ENCODE data around the gene CCNE1. TPM values are rescaled to one million over a fixed set of nuclear protein-coding genes. Genes with fewer than 3 reads are reported as not detected.

CCNE1 gene
- total and polyA plus RNA-seq, 7 donors: 0.97 to 6.7 (median 2.0) TPM

GRCh38 chr19:29842471-29843179 is 30.8 kb downstream of the CCNE1 start:
- whole genome bisulfite sequencing, 3 donors: 74 to 82% (median 79%) methylated on average over 11 of the region's 11 CpGs
- intact Hi-C loops (cut with DNase I): loop anchor here in 1 of 2 donors (2.0 kb wide), 1 partner anchor 30 kb away; no protein-coding TSS in a partner anchor
- Histone ChIP-seq H3K27ac (no peak overlapping the region), H3K9me3 (no peaks in the 10 kb centered on the region), H3K4me3 (peak overlapping the region; percentile 84), H3K27me3 (ENCODE audit: insufficient read depth in 3 of 3, low read length in 2 of 3) (peaks cover 0 to 15% (median 0%) of the 10 kb centered on the region in 3 donors), H3K4me1 (peaks cover 12% of the 10 kb centered on the region), H3K36me3 (ENCODE audit: insufficient read depth in 1 of 2, low read depth in 1 of 2) (no peaks in the 10 kb centered on the region)
- TF ChIP-seq CTCF (IDR thresholded peaks at IDR 0.05): no peak
- peak in 1 of 2 donors; percentile 39 for DNase-seq
- no peak for ATAC-seq

- TF ChIP-seq CTCF (IDR thresholded peaks at IDR 0.05): no peak
- no peak for ATAC-seq
- Histone ChIP-seq H3K36me3 (ENCODE audit: insufficient read depth in 1 of 2, low read depth in 1 of 2) (no peaks in the 10 kb centered on the region), H3K9me3 (no peaks in the 10 kb centered on the region), H3K27me3 (ENCODE audit: insufficient read depth in 3 of 3, low read length in 2 of 3) (peaks cover 0 to 15% (median 0%) of the 10 kb centered on the region in 3 donors), H3K27ac (no peak overlapping the region), H3K4me3 (peak overlapping the region; percentile 84), H3K4me1 (peaks cover 12% of the 10 kb centered on the region)
- WGBS, 3 donors: 30 to 36% (median 30%) methylated on average over 25 to 48 of the region's 48 CpGs
- intact Hi-C loops (cut with DNase I): loop anchor here in 1 of 2 donors (2.0 kb wide), 1 partner anchor 31 kb away; no protein-coding TSS in a partner anchor
- peak; percentile 27 to 51 for DNase-seq
Measured at GRCh38 chr19:29843180-29844051, 31.6 kb downstream of the CCNE1 start.

GRCh38 chr19:29844891-29845573 is 33.2 kb downstream of the CCNE1 start:
- 0% methylated on average over 33 to 49 of the region's 49 CpGs for WGBS, 3 donors
- no peak for TF ChIP-seq CTCF (IDR thresholded peaks at IDR 0.05)

GRCh38 chr19:29845574-29846176 is 33.9 kb downstream of the CCNE1 start:
- intact Hi-C loops (cut with DNase I): loop anchor here in 1 of 2 donors (5.0 kb wide), 1 partner anchor 33 kb away; the partner anchor contains the start of gene CCNE1
- 1 to 2% (median 2%) methylated on average over 22 of the region's 22 CpGs for WGBS, 3 donors
- peaks cover 0 to 4% (median 0%) of the 10 kb centered on the region in 3 donors for H3K27me3 ChIP-seq (ENCODE audit: insufficient read depth in 3 of 3, low read length in 2 of 3)
- ATAC-seq (no peak), DNase-seq (peak in 1 of 2 donors; percentile 45)
- H3K4me3 ChIP-seq: peak overlapping the region; percentile 84
- no peak for TF ChIP-seq CTCF (IDR thresholded peaks at IDR 0.05)
- H3K27ac ChIP-seq: peak overlapping the region; percentile 82
- peaks cover 12% of the 10 kb centered on the region for H3K4me1 ChIP-seq
- no peaks in the 10 kb centered on the region for H3K36me3 ChIP-seq (ENCODE audit: insufficient read depth in 1 of 2, low read depth in 1 of 2)
- no peaks in the 10 kb centered on the region for H3K9me3 ChIP-seq

More at GRCh38 chr19:29844891-29845573, 33.2 kb downstream of the CCNE1 start:
- H3K27me3 ChIP-seq (ENCODE audit: insufficient read depth in 3 of 3, low read length in 2 of 3): peaks cover 0 to 10% (median 0%) of the 10 kb centered on the region in 3 donors
- H3K4me1 ChIP-seq: peaks cover 12% of the 10 kb centered on the region
- peak overlapping the region; percentile 84 for H3K4me3 ChIP-seq
- no peaks in the 10 kb centered on the region for H3K36me3 ChIP-seq (ENCODE audit: insufficient read depth in 1 of 2, low read depth in 1 of 2)
- DNase-seq (peak; percentile 92 to 97), ATAC-seq (peak; percentile 93 to 95 (median 94))
- H3K27ac ChIP-seq: peak overlapping the region; percentile 82
- H3K9me3 ChIP-seq: no peaks in the 10 kb centered on the region
- intact Hi-C loops (cut with DNase I): loop anchor here in 1 of 2 donors (5.0 kb wide), 1 partner anchor 33 kb away; the partner anchor contains the start of gene CCNE1
